ENCODE data around the gene POLQ.
"Not testable (repeated sequence)": the region's sequence is repeated elsewhere in the genome, so short reads cannot be mapped to it uniquely, and the experiment has no call there.

Gene POLQ

GRCh38 chr3:121443456-121443855, 102.3 kb downstream of the POLQ start:
- DNase-seq (ENCODE audit: low read depth in 1 of 2, low spot score in 1 of 2), result no peak
- TF ChIP-seq JUND (IDR thresholded peaks at IDR 0.05; ENCODE audit: low read depth), result no peak
- in situ Hi-C loops (cut with HindIII; ENCODE audit: low pct_unique_long_range_greater_than_20kb, low sequenced_read_pairs), result no loop called here

- no peak for DNase-seq (ENCODE audit: low read depth in 1 of 2, low spot score in 1 of 2)
- in situ Hi-C loops (cut with HindIII; ENCODE audit: low pct_unique_long_range_greater_than_20kb, low sequenced_read_pairs), result no loop called here
- TF ChIP-seq JUND (IDR thresholded peaks at IDR 0.05; ENCODE audit: low read depth), result no peak
Measured at GRCh38 chr3:121436641-121437040, 109.1 kb downstream of the POLQ start.

- TF ChIP-seq JUND (IDR thresholded peaks at IDR 0.05; ENCODE audit: low read depth), result no peak
- no peak for DNase-seq (ENCODE audit: low read depth in 1 of 2, low spot score in 1 of 2)
- in situ Hi-C loops (cut with HindIII; ENCODE audit: low pct_unique_long_range_greater_than_20kb, low sequenced_read_pairs), result no loop called here
Measured at GRCh38 chr3:121436074-121436473, 109.7 kb downstream of the POLQ start.

GRCh38 chr3:121431726-121432517, 113.9 kb downstream of the POLQ start:
- no peak for TF ChIP-seq JUND (IDR thresholded peaks at IDR 0.05; ENCODE audit: low read depth)
- in situ Hi-C loops (cut with HindIII; ENCODE audit: low pct_unique_long_range_greater_than_20kb, low sequenced_read_pairs), result no loop called here
- DNase-seq (ENCODE audit: low read depth in 1 of 2, low spot score in 1 of 2), result no peak

- no peak for TF ChIP-seq JUND (IDR thresholded peaks at IDR 0.05; ENCODE audit: low read depth)
- no peak for DNase-seq (ENCODE audit: low read depth in 1 of 2, low spot score in 1 of 2)
- in situ Hi-C loops (cut with HindIII; ENCODE audit: low pct_unique_long_range_greater_than_20kb, low sequenced_read_pairs), result no loop called here
Measured at GRCh38 chr3:121430664-121431215, 115.0 kb downstream of the POLQ start.

- no peak for TF ChIP-seq JUND (IDR thresholded peaks at IDR 0.05; ENCODE audit: low read depth)
- no peak for DNase-seq (ENCODE audit: low read depth in 1 of 2, low spot score in 1 of 2)
- in situ Hi-C loops (cut with HindIII; ENCODE audit: low pct_unique_long_range_greater_than_20kb, low sequenced_read_pairs), result no loop called here
Measured at GRCh38 chr3:121424549-121424948, 121.2 kb downstream of the POLQ start.

- in situ Hi-C loops (cut with HindIII; ENCODE audit: low pct_unique_long_range_greater_than_20kb, low sequenced_read_pairs), result no loop called here
- TF ChIP-seq JUND (IDR thresholded peaks at IDR 0.05; ENCODE audit: low read depth), result no peak
- DNase-seq (ENCODE audit: low read depth in 1 of 2, low spot score in 1 of 2), result no peak
Measured at GRCh38 chr3:121418182-121418581, 127.6 kb downstream of the POLQ start.

- in situ Hi-C loops (cut with HindIII; ENCODE audit: low pct_unique_long_range_greater_than_20kb, low sequenced_read_pairs), result no loop called here
- TF ChIP-seq JUND (IDR thresholded peaks at IDR 0.05; ENCODE audit: low read depth), result no peak
- no peak for DNase-seq (ENCODE audit: low read depth in 1 of 2, low spot score in 1 of 2)
Measured at GRCh38 chr3:121414924-121415323, 130.9 kb downstream of the POLQ start.

- no peak for TF ChIP-seq JUND (IDR thresholded peaks at IDR 0.05; ENCODE audit: low read depth)
- no peak for DNase-seq (ENCODE audit: low read depth in 1 of 2, low spot score in 1 of 2)
- in situ Hi-C loops (cut with HindIII; ENCODE audit: low pct_unique_long_range_greater_than_20kb, low sequenced_read_pairs), result no loop called here
Measured at GRCh38 chr3:121411523-121411922, 134.3 kb downstream of the POLQ start.

- no peak for DNase-seq (ENCODE audit: low read depth in 1 of 2, low spot score in 1 of 2)
- in situ Hi-C loops (cut with HindIII; ENCODE audit: low pct_unique_long_range_greater_than_20kb, low sequenced_read_pairs), result no loop called here
- no peak for TF ChIP-seq JUND (IDR thresholded peaks at IDR 0.05; ENCODE audit: low read depth)
Measured at GRCh38 chr3:121405631-121406030, 140.2 kb downstream of the POLQ start.

- DNase-seq (ENCODE audit: low read depth in 1 of 2, low spot score in 1 of 2), result no peak
- in situ Hi-C loops (cut with HindIII; ENCODE audit: low pct_unique_long_range_greater_than_20kb, low sequenced_read_pairs), result no loop called here
- no peak for TF ChIP-seq JUND (IDR thresholded peaks at IDR 0.05; ENCODE audit: low read depth)
Measured at GRCh38 chr3:121399820-121400219, 146.0 kb downstream of the POLQ start.

- in situ Hi-C loops (cut with HindIII; ENCODE audit: low pct_unique_long_range_greater_than_20kb, low sequenced_read_pairs); DNase-seq (ENCODE audit: low read depth in 1 of 2, low spot score in 1 of 2): not testable (repeated sequence)
Measured at GRCh38 chr3:121398051-121398450, 147.7 kb downstream of the POLQ start.

GRCh38 chr3:121395967-121396366, 149.8 kb downstream of the POLQ start:
- DNase-seq (ENCODE audit: low read depth in 1 of 2, low spot score in 1 of 2); in situ Hi-C loops (cut with HindIII; ENCODE audit: low pct_unique_long_range_greater_than_20kb, low sequenced_read_pairs): not testable (repeated sequence)

- DNase-seq (ENCODE audit: low read depth in 1 of 2, low spot score in 1 of 2); in situ Hi-C loops (cut with HindIII; ENCODE audit: low pct_unique_long_range_greater_than_20kb, low sequenced_read_pairs): not testable (repeated sequence)
Measured at GRCh38 chr3:121388308-121388707, 157.5 kb downstream of the POLQ start.
